GM13977 (cell line): ENCODE measurements around the gene KCNMA1.

Source experiments
- DNase-seq: peaks from one replicate; pipeline ENCODE4 v3.0.0; 2012; ENCODE audit warnings: low spot score
- in situ Hi-C: fragments of 300-500 bp; cut with MboI; formaldehyde crosslinking; loops from one replicate; pipeline ENCODE4 v1.12.0; 2022; ENCODE audit warnings: low sequenced_read_pairs, low pct_unique_long_range_greater_than_20kb, mixed read lengths, inconsistent platforms; ENCODE audit not compliant: unreplicated experiment
- TF ChIP-seq, protein P1 (sequence below): IDR thresholded peaks from 2 replicates; pipeline ENCODE4 v1.5.1; 2012; ENCODE audit warnings: mild to moderate bottlenecking, control low read depth; ENCODE audit not compliant: insufficient read depth; ENCODE audit errors: extremely low read depth, missing control alignments

Gene KCNMA1

DNA sequence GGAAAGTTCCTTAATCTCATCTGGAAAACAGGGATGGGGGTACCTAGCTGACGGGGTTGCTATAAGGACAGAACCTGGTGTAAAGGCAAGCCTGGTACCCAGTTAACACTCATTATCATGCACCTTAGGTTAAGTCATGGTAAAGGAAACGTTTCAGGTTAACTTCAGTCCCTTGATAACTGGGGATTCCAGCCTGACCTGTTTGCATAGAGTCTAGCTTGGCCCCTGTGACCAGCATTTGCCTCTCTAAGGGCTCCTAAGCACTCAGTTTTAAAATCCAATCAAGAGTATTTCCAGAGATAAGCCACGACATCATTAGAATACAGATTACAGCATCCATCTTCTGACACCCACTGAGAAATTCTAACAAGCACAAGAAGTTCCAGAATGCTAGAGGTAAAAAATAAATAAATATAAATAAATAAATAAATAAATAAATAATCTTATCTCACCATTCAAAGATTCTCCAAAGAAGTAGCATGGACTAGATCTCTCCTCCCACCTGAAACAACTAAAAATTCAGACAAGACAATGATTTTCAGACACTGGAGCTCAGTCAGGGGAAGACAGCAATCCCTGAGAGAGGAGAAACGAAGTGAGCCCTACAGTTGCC is 184.6 kb downstream of the KCNMA1 start:
- TF ChIP-seq, protein P1, sequence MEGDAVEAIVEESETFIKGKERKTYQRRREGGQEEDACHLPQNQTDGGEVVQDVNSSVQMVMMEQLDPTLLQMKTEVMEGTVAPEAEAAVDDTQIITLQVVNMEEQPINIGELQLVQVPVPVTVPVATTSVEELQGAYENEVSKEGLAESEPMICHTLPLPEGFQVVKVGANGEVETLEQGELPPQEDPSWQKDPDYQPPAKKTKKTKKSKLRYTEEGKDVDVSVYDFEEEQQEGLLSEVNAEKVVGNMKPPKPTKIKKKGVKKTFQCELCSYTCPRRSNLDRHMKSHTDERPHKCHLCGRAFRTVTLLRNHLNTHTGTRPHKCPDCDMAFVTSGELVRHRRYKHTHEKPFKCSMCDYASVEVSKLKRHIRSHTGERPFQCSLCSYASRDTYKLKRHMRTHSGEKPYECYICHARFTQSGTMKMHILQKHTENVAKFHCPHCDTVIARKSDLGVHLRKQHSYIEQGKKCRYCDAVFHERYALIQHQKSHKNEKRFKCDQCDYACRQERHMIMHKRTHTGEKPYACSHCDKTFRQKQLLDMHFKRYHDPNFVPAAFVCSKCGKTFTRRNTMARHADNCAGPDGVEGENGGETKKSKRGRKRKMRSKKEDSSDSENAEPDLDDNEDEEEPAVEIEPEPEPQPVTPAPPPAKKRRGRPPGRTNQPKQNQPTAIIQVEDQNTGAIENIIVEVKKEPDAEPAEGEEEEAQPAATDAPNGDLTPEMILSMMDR: no peak
- no peak for DNase-seq
- in situ Hi-C loops: no loop called here

DNA sequence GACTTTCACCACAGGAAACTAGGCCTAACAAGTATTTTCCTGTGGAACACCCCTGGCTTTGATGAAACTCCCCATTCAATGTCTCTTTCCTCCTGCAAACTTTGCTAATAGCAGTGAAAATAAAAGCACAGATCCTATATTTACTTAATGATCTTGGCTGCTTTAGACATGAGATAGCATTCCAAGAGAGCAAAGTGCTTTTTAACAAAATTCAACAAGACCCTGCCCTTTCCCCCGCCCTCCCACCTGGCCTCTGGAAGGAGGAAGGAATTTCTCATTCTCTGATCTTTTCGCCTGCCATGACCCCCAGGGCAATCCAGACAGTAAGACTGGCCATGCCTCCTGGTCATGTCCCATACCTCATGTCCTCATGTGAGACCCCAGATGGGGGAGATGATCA is 185.7 kb downstream of the KCNMA1 start:
- in situ Hi-C loops: no loop called here
- TF ChIP-seq, protein P1: no peak
- no peak for DNase-seq

- in situ Hi-C loops: no loop called here
- TF ChIP-seq, protein P1: no peak
- DNase-seq: no peak
These were observed 189.4 kb downstream of the KCNMA1 start for GRCh38 chr10:77448226-77448625.

DNA sequence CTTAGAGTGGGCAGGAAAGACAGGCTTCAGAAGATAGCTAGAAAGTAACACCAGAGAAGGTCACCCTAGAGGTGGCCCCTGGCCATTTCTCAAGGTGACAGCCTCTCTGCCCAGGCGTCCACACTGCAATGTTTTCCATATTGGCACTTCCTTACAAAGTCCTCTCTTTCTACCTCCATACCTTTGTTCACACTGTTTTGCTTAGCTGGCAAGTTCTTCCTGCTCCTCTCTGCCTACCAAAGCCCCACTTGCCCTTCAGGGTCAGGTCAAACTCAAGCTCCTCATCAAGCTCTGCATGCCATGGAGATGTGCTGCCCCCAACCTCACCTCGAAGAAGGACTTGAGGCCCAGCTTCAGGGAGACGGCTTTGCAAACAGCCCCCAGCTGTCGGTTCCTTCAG is 190.9 kb downstream of the KCNMA1 start:
- no peak for DNase-seq
- in situ Hi-C loops: no loop called here
- TF ChIP-seq, protein P1: no peak

- in situ Hi-C loops: no loop called here
- no peak for DNase-seq
- TF ChIP-seq, protein P1: no peak
These were observed 192.1 kb downstream of the KCNMA1 start for GRCh38 chr10:77445547-77445946.

- no peak for DNase-seq
- TF ChIP-seq, protein P1: no peak
- in situ Hi-C loops: no loop called here
These were observed 193.6 kb downstream of the KCNMA1 start for GRCh38 chr10:77444041-77444440.
